NCI-H2171 treated with DMSO at 0.1 percent for 48 hours (cell line): Measurements from ENCODE around the gene RPS16.
A peak's percentile ranks its signal among the peaks of the same experiment; 100 is the strongest.

Source experiments
- DNase-seq: peaks from one replicate; lab custom pipeline; 2025; lab: John Stamatoyannopoulos, UW

RPS16 gene

GRCh38 chr19:39422020-39422419, 13.7 kb downstream of the RPS16 start:
- DNase-seq: no peak

GRCh38 chr19:39420769-39421168, 15.0 kb downstream of the RPS16 start:
- no peak for DNase-seq

DNA sequence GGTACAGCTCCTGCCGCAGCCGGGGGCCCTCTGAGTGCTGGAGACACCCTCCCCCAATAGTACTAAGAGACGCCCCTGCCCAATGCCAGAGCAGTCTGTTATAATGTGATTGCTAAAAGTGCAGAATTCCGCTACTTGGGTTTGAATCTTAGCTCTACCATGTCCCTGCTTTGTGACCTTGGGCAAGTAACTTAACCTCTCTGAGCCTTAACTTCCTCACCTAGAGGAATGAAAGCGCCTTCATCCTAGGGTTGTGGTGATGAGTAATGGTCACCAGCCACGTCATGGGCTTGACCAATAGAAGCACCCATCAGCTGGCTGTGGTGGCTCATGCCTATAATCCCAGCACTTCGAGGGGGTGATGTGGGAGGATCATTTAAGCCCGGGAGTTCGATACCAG, 16.7 kb downstream of the RPS16 start:
- no peak for DNase-seq

DNA sequence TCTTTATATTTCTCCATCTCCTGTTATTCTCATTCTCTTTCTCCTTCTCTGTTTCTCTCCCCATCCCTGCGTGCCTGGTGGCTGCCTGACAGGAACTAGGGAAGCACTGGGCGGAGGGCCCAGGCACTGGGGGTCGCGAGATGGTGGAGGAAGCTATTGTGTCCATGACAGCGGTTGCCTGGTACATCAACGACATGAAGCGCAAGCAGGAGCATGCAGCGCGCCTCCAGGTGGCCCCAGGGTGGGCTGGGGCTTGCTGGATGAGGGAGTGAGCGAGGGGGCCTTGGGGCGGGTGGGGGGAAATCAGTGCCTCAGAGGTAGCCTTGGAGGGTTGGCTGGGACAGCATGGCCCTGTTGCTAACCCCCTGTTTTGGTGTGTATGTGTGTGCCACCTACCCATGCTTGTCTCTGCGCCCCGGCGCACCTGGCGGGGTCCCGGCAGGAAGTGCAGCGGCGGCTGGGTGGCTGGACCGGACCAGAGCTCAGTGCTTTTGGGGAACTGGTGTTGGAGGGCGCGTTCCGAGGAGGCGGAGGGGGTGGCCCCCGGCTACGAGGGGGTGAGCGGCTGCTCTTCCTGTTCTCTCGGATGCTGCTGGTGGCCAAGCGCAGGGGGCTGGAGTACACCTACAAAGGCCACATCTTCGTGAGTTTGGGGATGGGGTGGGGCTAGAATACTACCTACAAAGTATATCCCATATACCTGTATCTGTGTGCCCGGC, 18.1 kb downstream of the RPS16 start:
- DNase-seq: no peak

- no peak for DNase-seq
Observed at GRCh38 chr19:39416152-39417120, 19.3 kb downstream of the RPS16 start.

- no peak for DNase-seq
Observed at GRCh38 chr19:39415111-39416046, 20.4 kb downstream of the RPS16 start.

GRCh38 chr19:39413911-39414608, 21.7 kb downstream of the RPS16 start:
- no peak for DNase-seq

DNA sequence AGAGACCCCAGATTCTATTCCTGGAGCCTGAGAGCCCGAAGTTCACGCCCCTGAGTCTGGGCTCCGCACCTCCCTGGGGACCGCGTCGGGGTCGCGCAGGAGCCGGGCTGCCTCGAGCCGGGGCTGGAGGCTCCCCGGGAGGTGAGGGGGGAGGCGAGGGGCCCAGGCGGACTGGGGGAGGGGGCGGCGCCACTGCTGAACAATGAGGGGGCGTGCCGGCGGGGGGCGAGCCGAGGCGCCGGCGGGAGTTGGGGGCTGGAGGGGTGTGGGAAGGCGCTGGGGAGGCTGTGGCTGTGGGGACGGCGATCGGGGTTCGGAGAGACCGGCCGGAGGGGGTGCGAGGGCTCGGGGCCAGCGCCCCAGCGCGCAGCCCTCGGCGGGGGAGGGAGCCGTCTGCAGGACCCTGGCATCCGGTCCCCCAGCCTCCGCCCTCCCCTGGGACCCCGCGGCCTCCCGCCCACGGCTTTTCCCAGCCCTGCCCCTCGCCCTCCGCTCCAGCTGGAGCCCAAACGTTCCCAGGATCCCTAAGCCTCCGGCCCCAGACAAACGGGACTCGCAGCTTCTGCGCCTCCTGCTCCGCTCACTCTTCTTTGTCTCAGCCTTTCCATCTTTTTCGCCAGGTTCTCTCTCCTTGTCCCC, 22.4 kb downstream of the RPS16 start:
- DNase-seq: peak; percentile 57

- no peak for DNase-seq
Observed at GRCh38 chr19:39412867-39413271, 22.9 kb downstream of the RPS16 start.

GRCh38 chr19:39412100-39412866, 23.5 kb downstream of the RPS16 start, which contains the start of gene PLEKHG2:
Gene PLEKHG2, plus strand, starts transcription at chr19:39412669. Its CDS starts 1,418 bp downstream, at chr19:39414087.
- peak; percentile 99 for DNase-seq

GRCh38 chr19:39411832-39412099, 24.0 kb downstream of the RPS16 start:
- peak; percentile 96 for DNase-seq

- DNase-seq: no peak
Observed at GRCh38 chr19:39411081-39411831, 24.5 kb downstream of the RPS16 start.

DNA sequence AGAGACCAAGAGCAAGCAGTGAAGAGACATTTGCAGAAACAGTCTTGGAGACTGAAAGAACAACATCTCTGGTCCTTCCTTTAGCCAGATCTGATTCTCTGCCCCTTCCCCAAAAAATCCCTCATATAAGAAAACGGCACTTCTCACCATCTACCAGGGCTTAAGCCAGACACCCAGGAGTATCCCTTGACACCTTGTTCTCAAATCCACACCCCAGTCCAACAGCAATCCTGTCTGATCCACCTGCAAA, 25.0 kb downstream of the RPS16 start:
- no peak for DNase-seq

GRCh38 chr19:39410017-39410830, 25.5 kb downstream of the RPS16 start:
- peak; percentile 66 for DNase-seq

- peak; percentile 97 for DNase-seq
Observed at GRCh38 chr19:39409208-39410016, 26.3 kb downstream of the RPS16 start.

GRCh38 chr19:39408392-39409207, 27.1 kb downstream of the RPS16 start:
- DNase-seq: peak; percentile 69
